NT2/D1 (cell line): Measurements from ENCODE around the gene DYNC2H1.

ENCODE experiments used
- SUZ12 ChIP-seq: IDR thresholded peaks from 2 replicates; pipeline ENCODE4 v1.6.1; 2011; ENCODE audit not compliant: insufficient read length, insufficient read depth; ENCODE audit errors: extremely low read depth
- ZNF274 ChIP-seq: IDR thresholded peaks from 2 replicates; pipeline ENCODE4 v1.6.1; 2011; ENCODE audit warnings: mild to moderate bottlenecking, low read depth, low read length

GRCh38 chr11:103070142-103070541, 39.1 kb upstream of the DYNC2H1 start:
- TF ChIP-seq SUZ12 (no peak), ZNF274 (no peak)
